Activated naive CD8-positive, alpha-beta T cell treated with anti-CD3 and anti-CD28 coated beads, Interleukin-2, amount 50 U/mL, for 16 hours (primary cell): ENCODE data around the gene CMSS1.

Experiments
- DNase-seq: peaks from one replicate; pipeline ENCODE4 v3.0.0-alpha.2; 2020; ENCODE audit warnings: low read depth, low spot score

Gene CMSS1

GRCh38 chr3:100179692-100180349, 362.2 kb downstream of the CMSS1 start:
- DNase-seq = no peak

- DNase-seq = no peak
Measured at GRCh38 chr3:100183608-100184125, 366.0 kb downstream of the CMSS1 start.

GRCh38 chr3:100184948-100185570, 367.4 kb downstream of the CMSS1 start:
- no peak for DNase-seq

GRCh38 chr3:100185847-100186246, 368.2 kb downstream of the CMSS1 start:
- no peak for DNase-seq

- DNase-seq = no peak
Measured at GRCh38 chr3:100189444-100189964, 371.8 kb downstream of the CMSS1 start.

- DNase-seq = no peak
Measured at GRCh38 chr3:100195375-100195774, 377.7 kb downstream of the CMSS1 start.

- DNase-seq = no peak
Measured at GRCh38 chr3:100197876-100198275, 380.2 kb downstream of the CMSS1 start.

GRCh38 chr3:100198579-100199269, 381.1 kb downstream of the CMSS1 start:
- DNase-seq = no peak

- DNase-seq = no peak
Measured at GRCh38 chr3:100205171-100205570, 387.5 kb downstream of the CMSS1 start.

- DNase-seq = no peak
Measured at GRCh38 chr3:100206687-100207086, 389.0 kb downstream of the CMSS1 start.

- DNase-seq = no peak
Measured at GRCh38 chr3:100207886-100208285, 390.2 kb downstream of the CMSS1 start.

GRCh38 chr3:100209169-100209568, 391.5 kb downstream of the CMSS1 start:
- DNase-seq = no peak

GRCh38 chr3:100209948-100210771, 392.5 kb downstream of the CMSS1 start:
- no peak for DNase-seq

GRCh38 chr3:100210772-100211135, 393.1 kb downstream of the CMSS1 start:
- no peak for DNase-seq

GRCh38 chr3:100213891-100214573, 396.4 kb downstream of the CMSS1 start:
- DNase-seq = no peak

- DNase-seq = no peak
Measured at GRCh38 chr3:100214574-100214964, 396.9 kb downstream of the CMSS1 start.

GRCh38 chr3:100216713-100217112, 399.1 kb downstream of the CMSS1 start:
- no peak for DNase-seq

- DNase-seq = no peak
Measured at GRCh38 chr3:100221159-100221558, 403.5 kb downstream of the CMSS1 start.

- no peak for DNase-seq
Measured at GRCh38 chr3:100225193-100225592, 407.5 kb downstream of the CMSS1 start.

- DNase-seq = no peak
Measured at GRCh38 chr3:100225883-100226282, 408.2 kb downstream of the CMSS1 start.
